GM12878 (cell line): ENCODE measurements around the gene PARVA. TPM values are rescaled to one million over a fixed set of nuclear protein-coding genes. Genes with fewer than 3 reads are reported as not detected.

Experiments
- ATAC-seq: fragments of 200-7000 bp; cut with Tn5 transposase; 3 replicates; pipeline ENCODE4 v1.9.1; 2020; ENCODE audit warnings: mild to moderate bottlenecking, moderate library complexity
- BruUV-seq: library from RNA; stranded (reverse); fragments of 400-500 nt; replicated peaks from 2 replicates; lab custom pipeline; 2021; lab: Mats Ljungman, UMichigan
- CTCF ChIA-PET: fragments of 300-600 bp; sonication (Branson Sonifier 250); formaldehyde crosslinking; extraction: SDS; loops from one replicate; lab custom pipeline; 2021; ENCODE audit warnings: inconsistent platforms; lab: Yijun Ruan, JAX
- POLR2A ChIA-PET: fragments of 350-600 bp; formaldehyde crosslinking; extraction: SDS; loops from one replicate; lab custom pipeline; 2021; ENCODE audit warnings: inconsistent platforms; lab: Charles Lee
- RAD21 ChIA-PET: fragments of 300-600 bp; sonication (Branson Sonifier 250); formaldehyde crosslinking; loops from one replicate; lab custom pipeline; 2023; ENCODE audit warnings: antibody characterized with exemption; ENCODE audit not compliant: unreplicated experiment; lab: Charles Lee
- SMC1A ChIA-PET: fragments of 300-600 bp; sonication (Branson Sonifier 250); formaldehyde crosslinking; loops from one replicate; lab custom pipeline; 2023; ENCODE audit not compliant: unreplicated experiment, uncharacterized antibody; lab: Charles Lee
- DNase-seq: peaks from one replicate; pipeline ENCODE4 v3.0.0-alpha.2; 2011; ENCODE audit warnings: low read depth, low spot score
- FAIRE-seq: peaks from 3 replicates; lab custom pipeline; 2011; peaks lifted over from hg19 to GRCh38; lab: Jason Lieb, UNC
- H2AFZ ChIP-seq: 2 replicates; pipeline ENCODE4 v1.6.0; 2011; ENCODE audit warnings: low read depth, low read length, control low read depth; ENCODE audit not compliant: control insufficient read depth
- H3K27ac ChIP-seq: 2 replicates; pipeline ENCODE4 v1.5.1; 2011; ENCODE audit warnings: control low read depth; ENCODE audit not compliant: control insufficient read depth, insufficient read depth
- H3K27me3 ChIP-seq, 2 experiments: replicated peaks in 1 of 2; 2 replicates each; pipeline versions ENCODE4 v1.6.0 to v1.6.1; 2011; ENCODE audit warnings: low read length in 1 of 2; ENCODE audit not compliant: control insufficient read depth in 2 of 2, insufficient read depth in 2 of 2
- H3K36me3 ChIP-seq, 2 experiments: 2 replicates each; pipeline ENCODE4 v1.5.1; 2011; ENCODE audit warnings: low read length in 1 of 2; ENCODE audit not compliant: control insufficient read depth in 2 of 2, insufficient read depth in 2 of 2
- H3K4me1 ChIP-seq: 2 replicates; pipeline ENCODE4 v1.6.1; 2011; ENCODE audit warnings: mild to moderate bottlenecking, low read length, moderate library complexity, mixed read lengths; ENCODE audit not compliant: control insufficient read depth, insufficient read depth
- H3K4me2 ChIP-seq: 2 replicates; pipeline ENCODE4 v1.6.0; 2011; ENCODE audit warnings: control low read depth; ENCODE audit not compliant: control insufficient read depth, insufficient read depth
- H3K4me3 ChIP-seq: fragments of 200-600 bp; sonication (generic); 2 replicates; pipeline ENCODE4 v1.5.1; 2016
- H3K79me2 ChIP-seq: 2 replicates; pipeline ENCODE4 v1.6.0; 2011; ENCODE audit warnings: low read length; ENCODE audit not compliant: control insufficient read depth, insufficient read depth
- H3K9ac ChIP-seq: 2 replicates; pipeline ENCODE4 v1.8.0; 2011; ENCODE audit warnings: low read length, control low read depth, mixed read lengths; ENCODE audit not compliant: control insufficient read depth, insufficient read depth
- H3K9me3 ChIP-seq: replicated peaks from 3 replicates; pipeline ENCODE4 v1.5.1; 2011; ENCODE audit warnings: mild to moderate bottlenecking, low read length; ENCODE audit not compliant: control insufficient read depth, insufficient read depth
- H4K20me1 ChIP-seq: 2 replicates; pipeline ENCODE4 v1.6.0; 2011; ENCODE audit not compliant: control insufficient read depth, insufficient read depth
- CEBPZ ChIP-seq: fragments of 150-350 bp; IDR thresholded peaks from 2 replicates; pipeline ENCODE4 v1.6.1; 2016; ENCODE audit warnings: low read depth, low read length
- ETV6 ChIP-seq, 2 experiments: fragments of 450-650 bp in 1 of 2; IDR thresholded peaks in 1 of 2; conservative IDR thresholded peaks in 1 of 2; 2 replicates each; pipeline ENCODE4 v1.6.1; 2014; ENCODE audit warnings: antibody characterized with exemption in 1 of 2, borderline replicate concordance in 1 of 2, low read depth in 1 of 2, mild to moderate bottlenecking in 1 of 2, moderate library complexity in 1 of 2
- FOXK2 ChIP-seq: fragments of 450-650 bp; IDR thresholded peaks from 2 replicates; pipeline ENCODE4 v1.6.1; 2017; ENCODE audit warnings: mild to moderate bottlenecking, moderate library complexity
- JUNB ChIP-seq: IDR thresholded peaks from 2 replicates; pipeline ENCODE4 v1.6.1; 2016; ENCODE audit warnings: antibody characterized with exemption, mild to moderate bottlenecking
- MXI1 ChIP-seq: fragments of 150-350 bp; IDR thresholded peaks from 2 replicates; pipeline ENCODE4 v1.6.1; 2011; ENCODE audit warnings: low read depth, mild to moderate bottlenecking, inconsistent platforms, low read length, improper control_type of control experiment
- NBN ChIP-seq: fragments of 450-650 bp; IDR thresholded peaks from 2 replicates; pipeline ENCODE4 v1.6.1; 2016
- NFXL1 ChIP-seq: fragments of 450-650 bp; IDR thresholded peaks from 2 replicates; pipeline ENCODE4 v1.6.1; 2017; ENCODE audit warnings: antibody characterized with exemption, mild to moderate bottlenecking, borderline replicate concordance
- RCOR1 ChIP-seq: conservative IDR thresholded peaks from 2 replicates; pipeline ENCODE4 v1.6.1; 2012; ENCODE audit warnings: low read depth, low read length, improper control_type of control experiment
- USF2 ChIP-seq: IDR thresholded peaks from 2 replicates; pipeline ENCODE4 v1.6.1; 2011; ENCODE audit warnings: low read depth, low read length, improper control_type of control experiment, borderline replicate concordance
- WGBS: methylation state at CpG from one replicate; pipeline ENCODE4 v1.1.6; 2016; ENCODE audit warnings: low lambda C conversion rate; ENCODE audit not compliant: insufficient replicate concordance, insufficient coverage; ENCODE audit errors: missing lambda C conversion rate; 5-methylcytosine and 5-hydroxymethylcytosine counted together
- in situ Hi-C: fragments of 300-500 bp; cut with MboI; formaldehyde crosslinking; loops from 9 replicates; pipeline ENCODE4 v1.14.3; 2018; ENCODE audit warnings: mixed read lengths
- intact Hi-C: fragments of 100-400 bp; cut with micrococcal nuclease; formaldehyde crosslinking; loops from one replicate; pipeline ENCODE4 v1.14.2; 2022; ENCODE audit not compliant: unreplicated experiment
- polyA plus RNA-seq, 11 experiments: library from polyadenylated mRNA; depleted of rRNA in 4 of 11; unstranded in 6 of 11; stranded (reverse) in 5 of 11; fragments of >200 nt; fragmentation: Nextera tagmentation in 4 of 11; fragmentation: Illumina TruSeq in 1 of 11; extraction: Ambion mirVana in 4 of 11; extraction: Trizol in 1 of 11; gene quantifications; 1 replicate in 1 of 11; 2 replicates in 10 of 11; pipeline versions ENCODE4 v1.2.1 to v1.2.3, GENCODE V29; 2011 to 2016; ENCODE audit warnings: inconsistent platforms in 2 of 11, missing spikeins in 2 of 11, low read depth in 1 of 11
- total RNA-seq, 4 experiments: library from RNA; depleted of rRNA in 3 of 4; stranded (reverse); fragments of >200 nt in 3 of 4; fragmentation: Illumina TruSeq in 1 of 4; extraction: Trizol in 1 of 4; gene quantifications; 2 replicates each; pipeline versions ENCODE4 v1.2.1 to v1.2.3, GENCODE V29; 2013 to 2021

PARVA gene
- total and polyA plus RNA-seq, 10 of the 15 experiments (the other 5 are each of a cell fraction or from before 2014, with no cell fraction given) = 0.01 to 0.44 (median 0.03) TPM; not detected in 7

- no TSS peak for BruUV-seq
- ChIA-PET POLR2A (no interaction called here), RAD21 (no interaction called here), SMC1A (no interaction called here), CTCF (no interaction called here)
- DNase-seq = no peak
- Histone ChIP-seq H3K79me2 (no peaks in the 10 kb centered on the region), H3K36me3 (no peaks in the 10 kb centered on the region), H3K4me1 (no peaks in the 10 kb centered on the region), H3K9ac (no peak overlapping the region), H3K4me2 (no peak overlapping the region), H3K4me3 (no peak overlapping the region), H4K20me1 (no peaks in the 10 kb centered on the region), H2AFZ (no peak overlapping the region), H3K9me3 (no peaks in the 10 kb centered on the region), H3K27ac (no peak overlapping the region), H3K27me3 (peaks cover 0 to 4% of the 10 kb centered on the region in 2 experiments; a peak in 2 of 4 replicates)
- FAIRE-seq = no peak
- ATAC-seq = no peak
- intact Hi-C loops = no loop called here
- WGBS = 27% methylated on average over 3 of the region's 3 CpGs
- TF ChIP-seq CEBPZ (no peak), JUNB (no peak), RCOR1 (no peak), ETV6 (conservative IDR thresholded peaks at IDR 0.05 in 1 of 2, IDR thresholded peaks at IDR 0.05 in 1 of 2; ENCODE audit: borderline replicate concordance in 1 of 2, low read depth in 1 of 2) (no peak), NFXL1 (no peak), USF2 (no peak), FOXK2 (no peak), MXI1 (no peak), NBN (no peak)
- in situ Hi-C loops = no loop called here
These were observed 161.6 kb downstream of the PARVA start for GRCh38 chr11:12538889-12539421.
